Amniotic epithelial cell (primary cell): ENCODE measurements around the gene AHDC1.
"Not testable (repeated sequence)": the region's sequence is repeated elsewhere in the genome, so short reads cannot be mapped to it uniquely, and the experiment has no call there.

Experiments used
- DNase-seq: peaks from one replicate; pipeline ENCODE4 v3.0.0-alpha.2; 2010; ENCODE audit warnings: low read depth

AHDC1 gene

GRCh38 chr1:27551170-27551952, 52.6 kb downstream of the AHDC1 start:
- no peak for DNase-seq

- DNase-seq = no peak
Measured at GRCh38 chr1:27550510-27551169, 53.3 kb downstream of the AHDC1 start.

- DNase-seq = no peak
Measured at GRCh38 chr1:27549807-27550408, 54.0 kb downstream of the AHDC1 start.

- no peak for DNase-seq
Measured at GRCh38 chr1:27548858-27549719, 54.9 kb downstream of the AHDC1 start.

- DNase-seq = no peak
Measured at GRCh38 chr1:27548136-27548853, 55.6 kb downstream of the AHDC1 start.

GRCh38 chr1:27547220-27548116, 56.5 kb downstream of the AHDC1 start:
- no peak for DNase-seq

GRCh38 chr1:27545876-27546275, 58.1 kb downstream of the AHDC1 start:
- no peak for DNase-seq

- no peak for DNase-seq
Measured at GRCh38 chr1:27545271-27545670, 58.7 kb downstream of the AHDC1 start.

- DNase-seq = peak; percentile 24
Measured at GRCh38 chr1:27544834-27545233, 59.1 kb downstream of the AHDC1 start.

- no peak for DNase-seq
Measured at GRCh38 chr1:27543284-27543683, 60.7 kb downstream of the AHDC1 start.

- DNase-seq = peak; percentile 65
Measured at GRCh38 chr1:27542463-27543273, 61.3 kb downstream of the AHDC1 start.

GRCh38 chr1:27539901-27540861, 63.8 kb downstream of the AHDC1 start:
- peak; percentile 48 for DNase-seq

- DNase-seq = peak; percentile 53
Measured at GRCh38 chr1:27538793-27539192, 65.2 kb downstream of the AHDC1 start.

GRCh38 chr1:27538305-27538676, 65.7 kb downstream of the AHDC1 start:
- DNase-seq = not testable (repeated sequence)

GRCh38 chr1:27536767-27537166, 67.2 kb downstream of the AHDC1 start:
- peak; percentile 84 for DNase-seq

- no peak for DNase-seq
Measured at GRCh38 chr1:27536010-27536757, 67.8 kb downstream of the AHDC1 start.

GRCh38 chr1:27535386-27535785, 68.6 kb downstream of the AHDC1 start:
- no peak for DNase-seq
